Dermis lymphatic vessel endothelial cell (primary cell): Measurements from ENCODE around the gene SMIM7. TPM values are rescaled to one million over a fixed set of nuclear protein-coding genes. Genes with fewer than 3 reads are reported as not detected.

Experiments
- total RNA-seq: library from RNA; depleted of rRNA; stranded (reverse); fragments of >200 nt; gene quantifications from 2 replicates; pipeline ENCODE4 v1.2.1, GENCODE V29; 2014

The SMIM7 gene
- total RNA-seq, result 50.8 and 54.2 TPM in 2 replicates

DNA sequence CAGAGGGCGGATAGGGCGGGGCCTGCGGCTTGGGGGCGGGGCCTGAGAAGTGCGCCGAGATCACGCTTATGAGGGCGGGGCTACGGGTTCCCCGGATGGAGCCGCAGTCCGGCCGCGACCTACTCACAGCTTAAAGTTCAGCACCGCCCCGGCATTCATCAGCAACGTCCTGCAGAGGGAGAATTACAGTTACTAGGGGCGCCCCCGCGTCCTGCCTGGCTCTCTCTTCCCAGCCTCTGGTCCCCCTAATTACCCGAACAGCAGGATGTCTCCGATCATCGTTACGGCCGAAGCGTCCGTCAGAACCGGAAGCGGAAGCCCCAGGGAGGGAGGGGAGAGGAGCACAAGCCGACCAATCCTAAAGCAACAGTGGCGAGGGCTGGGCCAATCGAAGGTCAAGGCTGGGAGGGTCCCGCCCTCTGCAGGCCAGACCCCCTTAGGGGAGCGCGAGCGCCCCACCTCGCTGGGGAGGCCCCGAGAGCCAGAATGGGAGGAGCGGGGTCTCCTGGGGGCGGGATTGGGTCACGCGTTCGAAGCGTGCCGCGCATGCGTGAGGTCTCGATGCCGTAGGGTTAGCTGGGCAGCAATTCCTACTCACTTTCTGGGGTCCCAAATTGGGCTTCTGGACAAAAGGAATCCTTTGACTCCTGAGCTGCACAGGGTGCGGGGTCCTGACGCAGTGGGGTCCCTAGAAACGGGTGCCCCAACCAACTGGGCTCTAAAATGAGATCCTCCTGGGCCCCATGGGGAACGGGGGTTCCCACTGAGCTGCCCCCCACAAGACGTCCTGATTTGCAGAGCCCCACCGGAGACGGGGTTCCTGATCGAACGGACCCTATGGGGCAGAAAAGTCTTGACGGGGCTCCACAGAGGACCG is at the start of gene SMIM7:
TSS of gene SMIM7 (minus strand) at position 313 of the 877 bp plus-strand sequence. CDS start at position 279, 34 bp downstream.

DNA sequence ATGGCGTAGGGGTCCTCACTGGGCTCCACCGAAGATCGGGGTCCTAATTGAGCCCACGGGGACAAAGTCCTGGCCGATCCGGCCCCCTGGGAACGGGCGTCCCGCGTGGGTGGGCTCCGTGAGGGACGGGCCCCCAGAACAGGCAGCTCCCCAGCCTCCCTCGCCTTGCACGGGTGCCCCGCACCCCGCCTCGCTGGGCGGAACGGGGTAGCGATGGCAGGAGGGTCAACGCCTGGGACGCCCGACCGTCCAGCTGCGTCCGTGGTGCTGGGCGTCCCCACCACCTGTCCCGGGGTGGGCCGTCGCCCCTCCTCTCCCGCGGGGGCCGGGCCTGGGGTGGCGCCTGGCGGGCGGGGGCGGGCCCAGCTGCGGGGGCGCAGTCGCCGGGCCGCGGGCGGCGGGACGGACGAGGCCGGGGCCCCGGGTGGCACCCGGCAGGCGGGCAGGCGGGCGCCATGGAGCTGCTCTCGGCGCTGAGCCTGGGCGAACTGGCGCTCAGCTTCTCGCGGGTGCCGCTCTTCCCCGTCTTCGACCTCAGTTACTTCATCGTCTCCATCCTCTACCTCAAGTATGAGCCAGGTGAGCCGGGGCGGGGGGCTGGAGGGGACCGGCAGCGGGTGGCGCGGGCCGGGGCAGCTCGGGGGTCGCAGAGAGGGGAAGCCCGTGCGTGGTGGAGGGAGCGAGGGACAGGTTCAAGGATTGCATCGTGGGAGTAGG is 977 bp upstream of the SMIM7 start, which contains the start of gene TMEM38A:
TSS of gene TMEM38A (plus strand) at position 377 of the 717 bp plus-strand sequence. CDS start at position 456, 79 bp downstream.

DNA sequence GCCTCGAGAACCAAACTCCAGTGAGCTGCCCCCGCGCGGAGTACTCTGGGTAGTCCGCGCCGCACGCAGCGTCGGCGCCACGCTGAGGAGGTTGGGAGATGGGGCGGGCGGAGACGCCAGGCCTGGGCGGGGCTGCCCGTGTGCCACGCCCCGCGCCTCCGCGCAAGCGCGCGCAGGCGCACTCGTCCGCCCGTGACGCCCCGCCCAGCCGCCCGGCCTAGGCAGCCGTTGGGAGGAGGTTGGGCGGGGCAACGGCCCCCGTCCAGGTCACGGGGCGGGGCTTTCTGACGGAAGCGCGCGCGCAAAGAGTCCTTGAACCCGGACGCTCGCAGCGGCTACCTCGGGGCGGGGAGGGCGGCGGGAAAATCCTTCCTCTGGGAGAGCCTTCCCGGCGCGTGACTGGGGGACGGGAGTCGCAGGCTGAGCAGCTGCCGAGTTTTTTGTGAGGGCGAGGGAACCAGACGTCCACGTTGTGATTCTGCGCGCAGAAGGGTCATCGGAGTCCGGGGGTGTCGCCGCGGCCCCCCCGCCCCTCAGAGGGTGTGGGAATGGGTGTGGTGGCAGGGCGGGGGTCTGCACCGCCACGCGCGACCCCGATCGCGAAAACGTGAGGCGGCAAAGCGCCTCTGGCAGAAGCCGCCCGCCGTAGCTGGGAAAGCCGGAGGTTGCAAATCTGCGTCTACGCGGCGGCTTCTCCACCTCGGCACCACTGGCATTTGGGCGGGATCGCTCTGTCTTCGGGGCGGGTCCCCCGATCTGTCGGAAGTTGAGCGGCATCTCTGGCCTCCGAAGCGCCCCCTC is 31.6 kb downstream of the SMIM7 start, which contains the start of gene MED26:
TSS of gene MED26 (minus strand) at position 22 of the 801 bp plus-strand sequence. CDS start 261 bp downstream, outside the sequence.

Other genes starting within 250 kb of the SMIM7 start
- gene EPS15L1, start 188.2 kb downstream of the SMIM7 start, total RNA-seq, result 8.3 and 8.9 TPM in 2 replicates
- gene CALR3, start 164.0 kb downstream of the SMIM7 start, total RNA-seq, result not detected in 2 replicates
- 1.6 and 2.1 TPM in 2 replicates for gene C19orf44, start 163.8 kb downstream of the SMIM7 start, total RNA-seq
- gene CHERP, start 117.7 kb downstream of the SMIM7 start, total RNA-seq, result 4.5 and 6.0 TPM in 2 replicates
- gene SLC35E1, start 87.7 kb downstream of the SMIM7 start, total RNA-seq, result 19.9 and 21.7 TPM in 2 replicates
- 3.7 and 4.0 TPM in 2 replicates for gene MED26, start 31.9 kb downstream of the SMIM7 start, total RNA-seq
- 1.4 and 1.7 TPM in 2 replicates for gene TMEM38A, start 995 bp upstream of the SMIM7 start, total RNA-seq
- not detected in 2 replicates for gene NWD1, start 59.7 kb upstream of the SMIM7 start, total RNA-seq
- 17.4 and 25.7 TPM in 2 replicates for gene SIN3B, start 169.3 kb upstream of the SMIM7 start, total RNA-seq
- gene F2RL3, start 228.9 kb upstream of the SMIM7 start, total RNA-seq, result 4.4 and 6.4 TPM in 2 replicates